ENCODE measurements around the gene MS4A4A. TPM values are rescaled to one million over a fixed set of nuclear protein-coding genes. Genes with fewer than 3 reads are reported as not detected.
"Not testable (repeated sequence)": the region's sequence is repeated elsewhere in the genome, so short reads cannot be mapped to it uniquely, and the experiment has no call there.

Gene MS4A4A
- total RNA-seq, 1 experiment from 2014 or later = not detected

GRCh38 chr11:60301884-60302283, 21.4 kb downstream of the MS4A4A start:
- not testable (repeated sequence) for DNase-seq (ENCODE audit: low read depth)

- DNase-seq (ENCODE audit: low read depth) = no peak
These were observed 23.2 kb downstream of the MS4A4A start for GRCh38 chr11:60303661-60304060.

GRCh38 chr11:60305906-60306619, 25.6 kb downstream of the MS4A4A start:
- DNase-seq (ENCODE audit: low read depth) = peak; percentile 28

GRCh38 chr11:60307507-60308195, 27.2 kb downstream of the MS4A4A start:
- no peak for DNase-seq (ENCODE audit: low read depth)

- DNase-seq (ENCODE audit: low read depth) = no peak
These were observed 30.0 kb downstream of the MS4A4A start for GRCh38 chr11:60310407-60310998.

- DNase-seq (ENCODE audit: low read depth) = no peak
These were observed 34.3 kb downstream of the MS4A4A start for GRCh38 chr11:60314635-60315321.

- DNase-seq (ENCODE audit: low read depth) = no peak
These were observed 35.4 kb downstream of the MS4A4A start for GRCh38 chr11:60315871-60316270.

GRCh38 chr11:60316317-60316716, 35.9 kb downstream of the MS4A4A start:
- no peak for DNase-seq (ENCODE audit: low read depth)

GRCh38 chr11:60318726-60319125, 38.3 kb downstream of the MS4A4A start:
- no peak for DNase-seq (ENCODE audit: low read depth)

- DNase-seq (ENCODE audit: low read depth) = no peak
These were observed 40.6 kb downstream of the MS4A4A start for GRCh38 chr11:60321051-60321450.

GRCh38 chr11:60326955-60327354, 46.5 kb downstream of the MS4A4A start, which contains the start of gene MS4A6E:
Gene MS4A6E (plus strand): TSS chr11:60327255. CDS start chr11:60334896, 7,641 bp downstream.
- DNase-seq (ENCODE audit: low read depth) = no peak

- no peak for DNase-seq (ENCODE audit: low read depth)
These were observed 48.0 kb downstream of the MS4A4A start for GRCh38 chr11:60328460-60328859.

GRCh38 chr11:60332846-60333245, 52.4 kb downstream of the MS4A4A start:
- no peak for DNase-seq (ENCODE audit: low read depth)

GRCh38 chr11:60334005-60334620, 53.6 kb downstream of the MS4A4A start:
- DNase-seq (ENCODE audit: low read depth) = peak; percentile 59

- DNase-seq (ENCODE audit: low read depth) = no peak
These were observed 56.4 kb downstream of the MS4A4A start for GRCh38 chr11:60336767-60337391.

- DNase-seq (ENCODE audit: low read depth) = no peak
These were observed 57.6 kb downstream of the MS4A4A start for GRCh38 chr11:60338053-60338452.

- no peak for DNase-seq (ENCODE audit: low read depth)
These were observed 58.9 kb downstream of the MS4A4A start for GRCh38 chr11:60339356-60339755.

GRCh38 chr11:60343094-60343704, 62.7 kb downstream of the MS4A4A start:
- peak; percentile 7 for DNase-seq (ENCODE audit: low read depth)

- DNase-seq (ENCODE audit: low read depth) = no peak
These were observed 63.7 kb downstream of the MS4A4A start for GRCh38 chr11:60344146-60344545.

GRCh38 chr11:60345489-60345888, 65.0 kb downstream of the MS4A4A start:
- DNase-seq (ENCODE audit: low read depth) = peak; percentile 5

Data from LHCN-M2 (cell line).